Kasumi-1 (cell line): ENCODE results near the gene PDAP1.
"Not testable (repeated sequence)": the region's sequence is repeated elsewhere in the genome, so short reads cannot be mapped to it uniquely, and the experiment has no call there.

Experiments used
- DNase-seq, 2 experiments: peaks; one replicate each; lab custom pipeline; 2025; lab: John Stamatoyannopoulos, UW

PDAP1 gene

DNA sequence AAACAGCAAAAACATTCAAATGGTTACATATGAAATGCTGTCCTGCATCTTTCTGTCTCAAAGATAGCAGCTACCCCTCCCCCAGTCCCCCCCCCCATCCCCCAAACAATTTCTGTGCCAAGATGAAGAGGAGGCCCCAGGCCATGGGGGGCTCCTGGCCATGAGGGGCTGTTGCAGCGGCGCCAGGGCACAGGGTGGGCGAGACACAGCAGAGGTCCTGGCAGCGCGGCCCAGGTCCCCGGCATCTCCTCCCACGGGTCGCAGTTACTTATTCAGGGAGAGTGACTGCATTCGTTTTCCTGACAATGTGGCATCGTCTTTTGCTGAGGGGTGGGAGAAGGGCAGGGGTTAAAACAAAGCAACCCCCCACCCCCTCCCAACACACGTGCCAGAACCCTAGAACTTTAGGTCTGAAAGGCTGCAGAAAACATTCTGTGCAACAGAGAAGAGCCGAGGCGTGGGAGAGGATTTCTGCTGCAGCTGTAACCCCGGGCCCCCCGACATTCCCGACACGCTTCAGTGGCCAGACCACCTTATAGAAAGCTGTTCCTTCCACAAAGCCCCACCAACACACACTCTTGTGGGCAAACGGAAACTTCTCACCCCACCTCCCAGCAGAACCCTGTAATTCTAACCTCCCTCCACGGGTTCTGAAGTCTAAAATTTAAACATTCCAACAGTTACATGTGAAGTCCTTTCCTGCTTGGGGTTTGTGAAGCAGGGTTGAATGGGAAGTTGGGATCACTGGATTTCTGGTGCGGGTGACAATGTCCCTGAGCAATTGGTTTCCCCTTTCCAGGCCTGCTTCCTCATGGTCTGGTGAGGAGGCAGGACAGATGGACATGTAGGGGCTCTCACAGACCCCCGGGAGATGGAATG, 11.7 kb downstream of the PDAP1 start:
- no peak for DNase-seq

GRCh38 chr7:99395616-99396327, 12.6 kb downstream of the PDAP1 start:
- peak in 1 of 2 experiments; percentile 26 for DNase-seq

GRCh38 chr7:99394188-99394502, 14.3 kb downstream of the PDAP1 start:
- no peak for DNase-seq

- DNase-seq: no peak
Observed at GRCh38 chr7:99393355-99394187, 14.8 kb downstream of the PDAP1 start.

DNA sequence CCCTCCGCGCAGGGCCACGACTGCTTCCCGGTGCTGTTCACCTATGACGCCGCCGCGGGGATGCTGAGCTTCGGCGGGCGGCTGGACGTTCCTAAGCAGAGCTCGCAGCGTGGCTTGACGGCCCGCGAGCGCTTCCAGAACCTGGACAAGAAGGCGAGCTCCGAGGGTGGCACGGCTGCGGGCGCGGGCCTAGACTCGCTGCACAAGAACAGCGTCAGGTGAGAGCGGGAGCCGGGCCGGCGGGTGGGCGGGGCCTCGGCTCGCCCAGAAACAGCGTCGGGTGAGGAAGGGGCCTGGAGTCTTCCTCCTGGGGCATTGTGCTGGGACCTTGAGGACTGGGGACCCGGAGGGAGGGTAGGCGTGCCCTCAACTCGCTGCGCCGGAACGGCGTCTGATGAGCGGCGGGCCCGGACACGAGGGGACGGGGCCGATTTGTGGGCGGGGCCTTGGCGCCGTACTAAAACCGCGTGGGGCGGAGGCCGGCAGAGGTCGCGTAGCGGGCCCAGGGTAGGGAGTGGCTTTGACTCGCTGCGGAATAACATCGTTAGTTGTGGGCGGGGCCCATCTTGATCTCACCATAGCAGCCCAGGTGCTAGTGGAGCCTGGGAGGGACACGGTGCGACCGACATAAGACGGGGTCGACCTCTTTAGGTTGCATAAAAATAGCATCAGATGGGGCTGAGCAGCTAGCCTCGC, 15.6 kb downstream of the PDAP1 start:
- no peak for DNase-seq

DNA sequence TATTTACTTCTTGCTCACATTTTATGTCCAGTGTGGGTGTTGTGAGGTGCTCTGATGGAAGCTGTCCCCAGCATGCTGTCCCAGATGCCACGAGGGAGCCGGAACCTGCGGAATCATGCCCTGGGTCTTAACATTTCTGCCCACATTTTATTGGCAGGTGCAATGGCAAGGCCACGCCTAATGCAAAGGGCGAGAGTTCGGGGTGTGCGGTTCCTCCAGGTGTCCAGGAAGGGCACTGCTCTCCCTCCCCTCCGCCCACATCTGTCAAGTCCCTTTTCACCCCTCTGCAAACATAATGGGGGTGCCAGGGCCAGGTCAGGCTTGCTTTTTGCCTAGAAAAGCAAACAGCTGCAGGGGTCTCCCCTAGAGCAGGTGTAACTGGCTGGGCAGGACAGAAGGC, 16.4 kb downstream of the PDAP1 start:
- DNase-seq: no peak

DNA sequence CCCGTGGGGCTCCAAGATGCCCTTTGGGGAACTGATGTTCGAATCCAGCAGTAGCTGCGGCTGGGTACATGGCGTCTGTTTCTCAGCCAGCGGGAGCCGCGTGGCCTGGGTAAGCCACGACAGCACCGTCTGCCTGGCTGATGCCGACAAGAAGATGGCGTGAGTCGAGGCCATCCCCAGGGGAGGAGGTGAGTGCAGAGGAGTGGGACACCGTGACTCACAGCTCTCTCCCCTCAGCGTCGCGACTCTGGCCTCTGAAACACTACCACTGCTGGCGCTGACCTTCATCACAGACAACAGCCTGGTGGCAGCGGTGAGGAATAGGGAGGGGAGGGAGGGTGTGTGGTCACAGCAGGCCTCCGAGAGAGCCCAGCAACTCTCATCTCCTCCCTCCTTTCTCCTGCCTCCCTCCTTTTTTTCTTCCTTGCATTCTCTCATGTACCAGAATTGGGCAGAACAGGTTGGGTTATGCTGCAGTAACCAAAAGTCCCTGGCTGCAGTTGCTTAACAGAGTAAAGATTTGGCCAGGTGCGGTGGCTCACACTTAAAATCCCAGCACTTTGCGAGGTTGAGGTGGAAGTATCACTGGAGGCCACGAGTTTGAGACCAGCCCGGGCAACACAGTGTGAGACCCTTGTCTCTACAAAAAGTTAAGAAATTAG, 17.3 kb downstream of the PDAP1 start:
- DNase-seq: no peak

GRCh38 chr7:99389772-99390171, 18.6 kb downstream of the PDAP1 start:
- no peak for DNase-seq

DNA sequence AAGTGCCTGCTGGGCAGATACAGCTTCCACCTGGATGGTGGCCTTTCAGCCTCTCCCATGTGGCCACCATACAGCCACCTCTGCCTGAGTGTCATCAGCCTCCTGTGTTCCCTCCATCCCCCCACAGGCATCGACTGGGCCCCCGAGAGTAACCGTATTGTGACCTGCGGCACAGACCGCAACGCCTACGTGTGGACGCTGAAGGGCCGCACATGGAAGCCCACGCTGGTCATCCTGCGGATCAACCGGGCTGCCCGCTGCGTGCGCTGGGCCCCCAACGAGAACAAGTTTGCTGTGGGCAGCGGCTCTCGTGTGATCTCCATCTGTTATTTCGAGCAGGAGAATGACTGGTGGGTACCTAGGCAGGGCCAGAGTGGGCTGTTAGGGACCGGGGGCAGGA, 20.5 kb downstream of the PDAP1 start:
- DNase-seq: no peak

DNA sequence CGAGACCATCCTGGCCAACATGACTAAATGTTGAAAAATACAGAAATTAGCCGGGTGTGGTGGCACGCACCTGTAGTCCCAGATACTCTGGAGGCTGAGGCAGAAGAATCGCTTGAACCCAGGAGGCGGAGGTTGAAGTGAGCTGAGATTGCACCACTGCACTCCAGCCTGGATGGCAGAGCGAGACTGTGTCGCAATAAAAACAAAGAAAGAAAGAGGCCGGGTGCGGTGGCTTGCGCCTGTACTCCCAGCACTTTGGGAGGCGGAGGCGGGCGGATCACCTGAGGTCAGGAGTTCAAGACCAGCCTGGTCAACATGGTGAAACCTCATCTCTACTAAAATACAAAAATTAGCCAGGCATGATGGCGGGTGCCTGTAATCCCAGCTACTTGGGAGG, 21.2 kb downstream of the PDAP1 start:
- DNase-seq: not testable (repeated sequence)

GRCh38 chr7:99386584-99387238, 21.7 kb downstream of the PDAP1 start:
- DNase-seq: peak; percentile 72 to 75

- no peak for DNase-seq
Observed at GRCh38 chr7:99385564-99385963, 22.8 kb downstream of the PDAP1 start.

DNA sequence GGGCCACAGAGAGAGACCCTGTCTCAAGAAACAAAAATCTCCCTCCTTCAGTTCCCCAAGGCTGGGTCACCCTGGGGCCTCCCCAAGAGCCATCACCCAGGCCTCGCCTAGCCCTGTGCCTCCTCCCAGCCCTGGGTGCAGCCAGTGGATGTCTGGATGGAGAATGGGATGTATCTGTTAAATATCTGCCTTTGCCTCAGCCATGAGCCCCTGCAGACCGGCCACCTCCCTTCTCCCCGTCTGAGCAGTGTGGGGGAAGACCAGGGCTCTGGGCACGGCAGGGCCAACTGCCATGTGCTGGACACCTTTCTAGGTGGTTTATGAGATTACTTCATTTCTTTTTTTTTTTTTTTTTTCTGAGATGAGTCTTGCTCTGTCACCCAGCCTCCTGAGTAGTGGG, 23.9 kb downstream of the PDAP1 start:
- no peak for DNase-seq

- DNase-seq: no peak
Observed at GRCh38 chr7:99383791-99384370, 24.5 kb downstream of the PDAP1 start.

GRCh38 chr7:99383203-99383602, 25.2 kb downstream of the PDAP1 start:
- no peak for DNase-seq

- DNase-seq: no peak
Observed at GRCh38 chr7:99381664-99382075, 26.7 kb downstream of the PDAP1 start.

DNA sequence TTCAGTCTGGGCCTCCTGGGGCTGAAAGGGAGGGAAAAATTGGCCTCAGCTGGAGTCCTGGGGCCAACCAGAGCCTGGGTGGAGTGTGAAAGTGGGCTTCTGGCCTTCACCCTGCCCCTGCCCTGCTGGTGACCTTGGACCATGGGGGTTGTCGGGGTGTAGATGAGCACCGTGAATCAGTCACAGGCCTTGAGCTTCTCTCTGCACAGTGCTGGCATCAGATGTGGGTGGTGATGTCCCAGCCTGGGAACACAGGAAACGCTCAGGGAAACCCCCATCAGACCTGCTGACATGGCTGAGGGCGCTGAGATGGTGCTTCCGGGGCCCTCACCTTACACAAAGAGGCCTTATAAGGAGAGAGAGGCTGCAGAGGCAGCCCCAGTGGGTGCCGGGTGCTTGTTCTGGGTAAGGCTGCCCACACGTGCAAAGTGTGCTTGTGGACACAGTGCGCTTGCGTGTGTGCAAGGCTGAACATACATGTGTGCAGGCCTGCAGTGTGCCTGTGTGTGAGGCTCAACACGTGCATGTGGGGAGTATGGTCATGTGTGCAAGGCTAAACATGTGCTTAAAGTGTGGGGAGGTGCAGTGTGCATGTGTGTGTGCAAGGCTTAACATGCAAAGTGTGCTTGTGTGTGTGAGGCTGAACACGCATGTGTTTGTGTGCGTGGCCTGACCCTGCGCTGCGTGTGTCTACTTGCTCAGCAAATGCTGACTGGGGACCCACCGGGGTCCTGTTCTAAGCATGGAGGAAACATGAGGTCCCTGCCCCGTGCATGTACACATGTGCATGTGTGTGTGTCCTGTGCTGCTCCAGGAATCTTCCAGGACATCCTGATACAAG, 27.4 kb downstream of the PDAP1 start:
- DNase-seq: no peak

- peak; percentile 99 for DNase-seq
Observed at GRCh38 chr7:99380032-99380822, 28.2 kb downstream of the PDAP1 start.

DNA sequence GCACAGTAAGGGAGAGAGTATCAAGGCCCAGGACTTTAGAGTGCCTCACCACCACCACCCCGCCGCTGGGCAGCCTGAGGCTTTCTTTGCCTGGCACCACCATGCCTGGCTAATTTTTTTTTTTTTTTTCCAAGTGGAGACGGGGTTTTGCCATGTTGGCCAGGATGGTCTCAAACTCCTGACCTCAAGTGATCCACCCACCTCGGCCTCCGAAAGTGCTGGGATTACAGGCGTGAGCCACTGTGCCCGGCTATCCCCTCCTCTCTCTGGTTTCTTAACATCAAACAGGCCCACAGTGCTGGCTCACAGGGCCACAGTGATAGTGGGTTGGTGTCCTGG, 28.7 kb downstream of the PDAP1 start:
- not testable (repeated sequence) for DNase-seq
